ENCODE results near the gene FBXO42. TPM values are rescaled to one million over a fixed set of nuclear protein-coding genes. Genes with fewer than 3 reads are reported as not detected.
"Not testable (repeated sequence)": the region's sequence is repeated elsewhere in the genome, so short reads cannot be mapped to it uniquely, and the experiment has no call there.

Gene FBXO42
- total RNA-seq, 1 donor from 2014 or later, result 18.4 TPM

GRCh38 chr1:16369821-16370220 lies 17.5 kb upstream of the FBXO42 start:
- H3K27me3 Mint-ChIP-seq, result no peaks in the 10 kb centered on the region

DNA sequence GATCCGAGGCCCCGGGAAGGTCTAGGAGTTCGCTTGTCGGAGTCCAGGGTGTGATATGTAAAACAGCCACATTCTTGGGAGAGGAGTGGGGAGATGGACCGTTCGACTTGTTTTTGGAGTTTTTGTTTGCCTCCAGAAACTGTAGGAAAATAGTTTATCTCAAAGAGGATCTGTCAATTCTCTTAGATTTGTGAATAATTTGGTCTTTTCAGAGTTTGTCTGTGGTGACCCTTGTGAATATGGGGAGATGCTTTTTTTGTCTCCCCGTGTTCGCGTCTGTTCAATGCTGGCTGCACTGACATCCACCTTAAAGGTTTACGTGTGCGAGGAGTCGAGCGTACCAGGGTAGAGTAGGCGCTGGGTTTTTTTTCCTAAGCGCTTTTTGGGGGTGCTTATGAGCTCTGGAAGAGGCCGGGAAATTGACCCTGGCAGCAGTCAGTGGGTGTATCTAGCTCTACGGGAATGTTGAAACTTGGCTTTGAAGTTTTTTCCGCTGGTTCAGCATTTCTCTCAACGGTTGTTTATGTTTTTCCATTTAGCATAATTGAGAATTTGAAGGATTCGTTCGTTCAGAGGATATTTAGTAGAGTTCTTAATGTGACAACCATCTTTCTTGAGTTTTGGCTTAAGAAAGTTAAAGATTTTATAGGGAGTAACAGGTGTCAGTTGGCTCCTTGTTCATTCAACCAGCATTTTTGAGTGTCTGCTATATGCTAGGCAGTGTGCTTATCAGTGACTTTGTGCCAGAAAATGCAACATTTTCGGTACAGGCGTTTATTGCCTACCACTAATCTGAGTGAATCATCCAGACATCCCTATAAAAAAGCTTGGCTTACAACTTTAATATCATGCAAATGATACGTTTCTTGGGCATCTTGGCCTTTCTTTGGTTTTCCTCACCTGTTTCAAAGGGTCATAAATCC lies 15.9 kb upstream of the FBXO42 start:
- peaks cover 5% of the 10 kb centered on the region for H3K9me3 Mint-ChIP-seq
- H3K36me3 Mint-ChIP-seq, result peaks cover 8% of the 10 kb centered on the region
- DNase-seq (ENCODE audit: extremely low spot score, unreplicated experiment), result no peak
- no peaks in the 10 kb centered on the region for H3K27me3 Mint-ChIP-seq
- peaks cover 34% of the 10 kb centered on the region for H3K4me1 Mint-ChIP-seq (ENCODE audit: unreplicated experiment)
- H3K27ac Mint-ChIP-seq, result peak overlapping the region; percentile 99
- TF ChIP-seq, protein P1, sequence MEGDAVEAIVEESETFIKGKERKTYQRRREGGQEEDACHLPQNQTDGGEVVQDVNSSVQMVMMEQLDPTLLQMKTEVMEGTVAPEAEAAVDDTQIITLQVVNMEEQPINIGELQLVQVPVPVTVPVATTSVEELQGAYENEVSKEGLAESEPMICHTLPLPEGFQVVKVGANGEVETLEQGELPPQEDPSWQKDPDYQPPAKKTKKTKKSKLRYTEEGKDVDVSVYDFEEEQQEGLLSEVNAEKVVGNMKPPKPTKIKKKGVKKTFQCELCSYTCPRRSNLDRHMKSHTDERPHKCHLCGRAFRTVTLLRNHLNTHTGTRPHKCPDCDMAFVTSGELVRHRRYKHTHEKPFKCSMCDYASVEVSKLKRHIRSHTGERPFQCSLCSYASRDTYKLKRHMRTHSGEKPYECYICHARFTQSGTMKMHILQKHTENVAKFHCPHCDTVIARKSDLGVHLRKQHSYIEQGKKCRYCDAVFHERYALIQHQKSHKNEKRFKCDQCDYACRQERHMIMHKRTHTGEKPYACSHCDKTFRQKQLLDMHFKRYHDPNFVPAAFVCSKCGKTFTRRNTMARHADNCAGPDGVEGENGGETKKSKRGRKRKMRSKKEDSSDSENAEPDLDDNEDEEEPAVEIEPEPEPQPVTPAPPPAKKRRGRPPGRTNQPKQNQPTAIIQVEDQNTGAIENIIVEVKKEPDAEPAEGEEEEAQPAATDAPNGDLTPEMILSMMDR (conservative IDR thresholded peaks at IDR 0.05), result no peak
- H3K4me3 Mint-ChIP-seq, result peak overlapping the region; percentile 96

More at GRCh38 chr1:16369821-16370220, 17.5 kb upstream of the FBXO42 start:
- Mint-ChIP-seq H3K36me3 (peaks cover 8% of the 10 kb centered on the region), H3K4me3 (no peak overlapping the region), H3K4me1 (ENCODE audit: unreplicated experiment) (peaks cover 43% of the 10 kb centered on the region), H3K9me3 (peaks cover 5% of the 10 kb centered on the region), H3K27ac (no peak overlapping the region)
- no peak for DNase-seq (ENCODE audit: extremely low spot score, unreplicated experiment)
- TF ChIP-seq, protein P1 (conservative IDR thresholded peaks at IDR 0.05), result no peak

DNA sequence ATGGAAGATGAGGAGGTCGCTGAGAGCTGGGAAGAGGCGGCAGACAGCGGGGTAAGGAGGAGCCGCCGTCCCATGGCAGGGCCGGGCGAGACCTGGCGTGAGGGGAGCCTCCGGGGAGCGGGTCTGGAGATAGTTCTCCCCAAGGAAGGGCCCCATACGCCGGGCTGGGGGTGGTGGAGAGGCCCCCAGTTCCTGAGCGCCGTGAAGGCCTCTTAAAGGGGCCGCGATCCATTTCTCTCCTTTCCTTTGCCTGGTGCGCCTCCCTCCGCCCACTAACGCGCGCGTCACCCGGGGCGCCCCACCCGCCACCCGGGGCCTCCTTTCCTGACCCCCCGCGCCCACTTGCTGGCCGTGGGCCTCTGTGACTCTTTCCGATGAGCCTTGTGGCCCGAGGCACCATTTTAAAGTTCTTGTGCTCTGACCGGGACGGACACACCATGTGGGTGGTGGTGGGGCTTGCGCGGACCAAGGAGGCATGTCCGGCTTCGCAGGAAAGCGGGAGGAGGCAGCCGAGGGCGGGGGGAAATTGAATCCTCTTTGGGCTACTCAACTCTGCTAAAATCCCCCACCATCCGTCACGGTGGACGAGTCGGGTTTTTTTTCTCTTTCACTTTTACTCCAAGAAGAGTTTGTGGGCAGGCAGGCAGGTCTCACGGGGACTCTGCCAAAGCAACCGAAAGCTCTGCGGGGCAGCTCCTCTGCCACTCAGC lies 15.1 kb upstream of the FBXO42 start:
- peaks cover 1% of the 10 kb centered on the region for H3K36me3 Mint-ChIP-seq
- H3K9me3 Mint-ChIP-seq, result peaks cover 5% of the 10 kb centered on the region
- TF ChIP-seq, protein P1 (conservative IDR thresholded peaks at IDR 0.05), result peak; percentile 11
- H3K27me3 Mint-ChIP-seq, result no peaks in the 10 kb centered on the region
- peak overlapping the region; percentile 99 for H3K27ac Mint-ChIP-seq
- H3K4me1 Mint-ChIP-seq (ENCODE audit: unreplicated experiment), result peaks cover 30% of the 10 kb centered on the region
- peak overlapping the region; percentile 96 for H3K4me3 Mint-ChIP-seq
- DNase-seq (ENCODE audit: extremely low spot score, unreplicated experiment), result peak; percentile 79

GRCh38 chr1:16366722-16367257 lies 14.5 kb upstream of the FBXO42 start, which contains the start of gene SZRD1:
Gene SZRD1 (plus strand): TSS chr1:16367242. CDS start chr1:16367258, 16 bp downstream.
- Mint-ChIP-seq H3K36me3 (no peaks in the 10 kb centered on the region), H3K4me3 (peak within 1 kb of the TSS; percentile 96), H3K27me3 (no peaks in the 10 kb centered on the region), H3K27ac (peak within 1 kb of the TSS; percentile 99), H3K9me3 (peaks cover 5% of the 10 kb centered on the region), H3K4me1 (ENCODE audit: unreplicated experiment) (peaks cover 27% of the 10 kb centered on the region)
- DNase-seq (ENCODE audit: extremely low spot score, unreplicated experiment), result peak; percentile 94
- TF ChIP-seq, protein P1 (conservative IDR thresholded peaks at IDR 0.05), result no peak

GRCh38 chr1:16365146-16365498 lies 12.8 kb upstream of the FBXO42 start:
- not testable (repeated sequence) for H3K36me3 Mint-ChIP-seq; H3K27ac Mint-ChIP-seq; DNase-seq (ENCODE audit: extremely low spot score, unreplicated experiment); H3K9me3 Mint-ChIP-seq; H3K4me3 Mint-ChIP-seq; H3K27me3 Mint-ChIP-seq
- H3K4me1 Mint-ChIP-seq (ENCODE audit: unreplicated experiment), result peaks cover 25% of the 10 kb centered on the region

All from type B pancreatic cell (in vitro differentiated cells).